Activated naive CD4-positive, alpha-beta T cell treated with anti-CD3 and anti-CD28 coated beads, Interleukin-2, amount 50 U/mL, for 24 hours (primary cell): ENCODE data around the gene TFF1.
A peak's percentile ranks its signal among the peaks of the same experiment; 100 is the strongest.

Source experiments
- H3K27ac Mint-ChIP-seq: one replicate; pipeline ENCODE4 v1.8.0; 2021; ENCODE audit warnings: mild to moderate bottlenecking, mixed read lengths
- H3K27me3 Mint-ChIP-seq: one replicate; pipeline ENCODE4 v1.8.0; 2021; ENCODE audit warnings: mixed read lengths
- H3K36me3 Mint-ChIP-seq: one replicate; pipeline ENCODE4 v1.8.0; 2021; ENCODE audit warnings: mixed read lengths
- H3K4me1 Mint-ChIP-seq: one replicate; pipeline ENCODE4 v1.8.0; 2021; ENCODE audit warnings: mixed read lengths
- H3K4me3 Mint-ChIP-seq: one replicate; pipeline ENCODE4 v1.8.0; 2021; ENCODE audit warnings: mild to moderate bottlenecking, mixed read lengths
- H3K9me3 Mint-ChIP-seq: one replicate; pipeline ENCODE4 v1.8.0; 2021; ENCODE audit warnings: mixed read lengths

Gene TFF1

DNA sequence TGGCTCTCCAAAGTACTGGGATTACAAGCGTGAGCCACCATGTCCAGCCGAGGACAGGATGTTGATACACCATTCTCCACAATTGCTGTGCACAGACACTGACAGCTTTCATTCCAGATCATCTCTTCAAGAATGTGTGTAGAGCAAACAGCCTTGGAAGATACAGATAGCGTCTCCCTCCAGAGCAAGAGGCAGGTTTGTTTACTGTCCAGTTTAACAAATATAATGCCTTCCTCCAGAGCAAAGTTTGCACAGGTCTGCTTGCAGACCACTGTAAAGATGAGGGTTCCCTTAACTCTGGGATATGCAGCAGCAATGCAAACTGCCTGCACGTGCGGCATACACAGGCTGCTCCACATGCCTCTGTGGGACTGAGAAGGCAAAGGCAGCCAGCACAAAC is 25.0 kb upstream of the TFF1 start:
- Mint-ChIP-seq H3K9me3 (no peaks in the 10 kb centered on the region), H3K27me3 (no peaks in the 10 kb centered on the region), H3K4me1 (peaks cover 72% of the 10 kb centered on the region), H3K36me3 (peaks cover 2% of the 10 kb centered on the region), H3K27ac (peak overlapping the region; percentile 31), H3K4me3 (no peak overlapping the region)

DNA sequence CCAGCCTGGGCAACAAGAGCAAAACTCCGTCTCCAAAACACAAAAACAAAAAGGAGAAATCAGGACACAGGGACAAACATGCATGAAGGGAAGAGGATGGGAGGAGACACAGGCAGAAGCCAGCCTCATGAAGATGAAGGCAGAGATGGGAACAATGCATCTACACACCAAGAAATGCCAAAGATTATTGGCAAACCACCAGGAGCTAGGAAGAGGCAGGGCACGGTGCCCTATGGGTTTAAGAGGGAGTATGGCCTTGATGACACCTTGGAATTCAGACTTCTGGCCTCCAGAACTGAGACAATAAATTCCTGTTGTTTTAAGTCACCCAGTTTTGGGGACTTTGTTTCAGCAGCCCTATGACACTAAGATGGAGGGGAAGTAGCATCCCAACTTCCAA is 24.4 kb upstream of the TFF1 start:
- Mint-ChIP-seq H3K36me3 (peaks cover 2% of the 10 kb centered on the region), H3K27me3 (no peaks in the 10 kb centered on the region)

DNA sequence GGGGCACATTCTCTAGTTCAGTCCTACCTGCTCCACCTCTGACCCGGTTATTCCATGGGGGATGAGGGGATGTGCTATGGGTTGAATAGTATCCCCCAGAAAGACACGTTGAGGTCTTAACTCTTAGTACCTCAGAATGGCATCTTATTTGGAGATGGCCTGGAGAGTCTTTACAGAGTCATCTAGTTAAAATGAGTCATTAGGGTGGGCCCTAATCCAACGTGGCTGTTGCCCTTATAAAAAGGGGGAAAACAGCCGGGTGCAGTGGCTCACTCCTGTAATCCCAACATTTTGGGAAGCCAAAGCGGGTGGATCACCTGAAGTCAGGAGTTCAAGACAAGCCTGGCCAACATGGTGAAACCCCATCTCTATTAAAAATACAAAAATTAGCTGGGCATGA is 23.9 kb upstream of the TFF1 start:
- Mint-ChIP-seq H3K4me1 (peaks cover 74% of the 10 kb centered on the region), H3K27me3 (no peaks in the 10 kb centered on the region), H3K27ac (no peak overlapping the region), H3K36me3 (peaks cover 2% of the 10 kb centered on the region), H3K4me3 (no peak overlapping the region), H3K9me3 (no peaks in the 10 kb centered on the region)

More for the DNA sequence above, 24.4 kb upstream of the TFF1 start:
- no peak overlapping the region for H3K4me3 Mint-ChIP-seq
- H3K27ac Mint-ChIP-seq: peak overlapping the region; percentile 79
- no peaks in the 10 kb centered on the region for H3K9me3 Mint-ChIP-seq
- H3K4me1 Mint-ChIP-seq: peaks cover 72% of the 10 kb centered on the region

DNA sequence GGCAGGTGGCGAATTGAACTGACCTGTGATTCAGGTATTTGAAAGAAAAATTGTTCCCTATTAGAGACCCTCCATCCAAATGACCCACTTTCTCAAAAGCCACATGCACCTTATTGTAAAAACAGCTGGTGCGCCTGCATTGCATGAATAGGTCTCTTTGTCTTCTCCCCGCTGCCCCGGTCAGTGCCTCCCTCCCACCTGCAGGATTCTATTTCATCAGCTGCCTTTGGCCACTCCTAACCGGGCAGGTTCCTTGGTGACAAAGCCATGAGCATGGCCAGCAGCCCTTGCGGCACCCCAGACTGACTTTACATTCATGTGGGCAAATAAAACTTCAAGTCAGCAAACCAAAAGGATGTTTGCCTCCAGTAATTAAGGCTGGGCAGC is 23.1 kb upstream of the TFF1 start:
- Mint-ChIP-seq H3K27ac (no peak overlapping the region), H3K4me3 (no peak overlapping the region), H3K9me3 (no peaks in the 10 kb centered on the region), H3K4me1 (peaks cover 77% of the 10 kb centered on the region), H3K27me3 (no peaks in the 10 kb centered on the region), H3K36me3 (peaks cover 2% of the 10 kb centered on the region)

DNA sequence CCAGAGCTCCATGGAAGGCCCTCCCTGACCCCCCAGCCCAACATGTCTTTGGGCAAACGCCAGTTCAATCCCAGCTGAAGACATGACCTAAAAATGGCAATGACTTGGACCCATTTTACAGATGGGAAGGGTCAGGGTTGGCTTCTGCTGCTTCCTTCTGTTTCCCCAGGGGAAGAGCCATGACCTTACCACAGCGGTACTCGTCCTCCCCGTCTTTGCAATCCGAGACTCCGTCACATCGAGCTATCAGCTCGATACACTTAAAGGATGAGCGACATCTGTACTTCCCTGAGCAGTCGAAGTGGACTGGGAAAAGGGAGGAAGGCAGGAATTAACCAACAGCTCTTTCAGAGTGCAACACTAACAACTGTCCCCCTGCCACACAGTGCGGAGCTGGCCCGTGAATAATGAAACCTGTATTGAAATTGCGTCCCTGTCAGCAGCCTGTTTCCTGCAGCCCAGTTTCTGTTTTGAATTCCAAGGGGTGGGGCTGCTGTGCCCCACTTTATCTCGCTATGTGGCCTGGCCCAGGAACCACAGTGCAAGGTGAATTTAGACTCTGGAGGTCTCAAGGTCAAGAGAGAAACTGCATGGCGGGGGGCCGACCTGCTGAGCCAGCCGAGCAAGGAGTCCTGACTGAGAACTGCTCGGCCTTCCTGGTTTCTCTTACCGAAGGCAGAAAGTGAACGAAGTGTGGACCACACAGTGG is 22.6 kb upstream of the TFF1 start:
- Mint-ChIP-seq H3K4me1 (peaks cover 82% of the 10 kb centered on the region), H3K4me3 (no peak overlapping the region), H3K27ac (no peak overlapping the region)

DNA sequence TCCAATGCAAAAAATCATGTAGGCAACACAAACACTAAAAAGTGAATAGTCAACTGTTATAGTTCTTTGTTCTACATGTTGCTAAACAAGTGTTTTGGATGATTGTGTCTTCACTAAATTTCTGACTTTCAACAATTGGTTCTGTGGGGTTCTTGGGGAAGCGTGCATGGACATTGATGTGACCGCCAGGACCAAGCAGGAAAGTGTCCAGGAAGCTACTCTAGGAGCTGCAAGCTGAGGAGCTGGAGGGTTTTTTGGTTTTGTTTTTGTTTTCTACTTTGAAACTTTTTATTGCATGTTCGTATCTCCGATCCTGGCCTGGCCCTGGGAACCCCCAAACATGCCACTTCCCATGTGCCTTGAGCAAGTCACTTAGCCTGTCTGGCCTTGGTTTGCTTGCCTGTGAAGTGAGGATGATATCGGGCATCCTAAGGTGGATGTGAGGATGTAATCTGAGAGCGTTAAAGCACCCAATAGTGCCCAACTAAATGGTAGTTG is 21.6 kb upstream of the TFF1 start:
- no peak overlapping the region for H3K27ac Mint-ChIP-seq
- peaks cover 74% of the 10 kb centered on the region for H3K4me1 Mint-ChIP-seq
- H3K36me3 Mint-ChIP-seq: peaks cover 2% of the 10 kb centered on the region
- no peaks in the 10 kb centered on the region for H3K27me3 Mint-ChIP-seq
- H3K4me3 Mint-ChIP-seq: no peak overlapping the region
- H3K9me3 Mint-ChIP-seq: no peaks in the 10 kb centered on the region

More for the DNA sequence above, 22.6 kb upstream of the TFF1 start:
- H3K36me3 Mint-ChIP-seq: peaks cover 2% of the 10 kb centered on the region
- H3K9me3 Mint-ChIP-seq: no peaks in the 10 kb centered on the region
- H3K27me3 Mint-ChIP-seq: no peaks in the 10 kb centered on the region

DNA sequence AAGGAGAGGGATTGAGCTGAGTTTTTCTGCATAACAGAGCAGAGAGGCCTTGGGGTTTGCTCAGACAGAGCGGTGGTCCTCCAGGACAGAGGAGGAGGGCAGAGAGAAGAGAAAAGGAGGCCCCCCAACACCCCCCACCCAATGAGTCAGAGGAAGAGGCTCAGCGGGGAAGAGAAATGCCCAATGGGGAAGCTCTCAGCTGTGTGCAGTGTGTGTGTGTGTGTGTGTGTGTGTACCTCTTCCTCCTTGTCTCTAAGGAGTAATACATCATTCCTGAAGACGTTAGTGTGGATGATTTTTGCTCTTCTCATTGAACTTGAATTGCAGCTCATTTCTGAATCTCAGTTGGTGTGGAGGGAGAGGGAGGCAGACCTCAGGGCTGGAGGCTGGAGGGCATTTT is 20.8 kb upstream of the TFF1 start:
- Mint-ChIP-seq H3K4me3 (no peak overlapping the region), H3K9me3 (no peaks in the 10 kb centered on the region), H3K36me3 (peaks cover 2% of the 10 kb centered on the region), H3K27me3 (no peaks in the 10 kb centered on the region), H3K4me1 (peaks cover 71% of the 10 kb centered on the region), H3K27ac (no peak overlapping the region)

DNA sequence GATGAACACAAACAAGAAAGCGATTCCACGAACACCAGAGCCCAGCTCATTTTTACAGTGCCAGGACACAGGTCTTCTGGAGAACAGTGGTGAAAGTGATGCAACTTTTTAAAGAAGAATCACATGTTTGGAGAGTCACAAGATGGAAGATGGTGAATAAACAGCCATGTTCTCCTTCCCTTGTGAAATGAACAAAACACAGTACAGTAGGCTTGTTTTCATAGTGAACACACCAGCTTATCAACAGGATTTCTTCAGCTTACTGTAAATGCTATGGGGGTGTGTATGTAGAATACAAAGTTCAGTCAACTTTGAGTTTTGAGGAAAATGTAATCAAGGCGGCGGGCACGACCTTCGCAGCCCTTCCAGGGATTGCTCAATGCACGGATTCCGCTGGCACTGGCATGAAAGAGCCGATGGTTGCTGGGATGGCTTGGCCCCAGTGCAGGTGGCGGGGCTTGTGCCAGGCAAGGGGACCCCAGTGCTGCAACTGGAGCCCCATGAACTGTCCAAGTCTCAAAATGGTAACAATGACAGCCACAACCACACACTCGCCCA is 19.8 kb upstream of the TFF1 start:
- no peaks in the 10 kb centered on the region for H3K9me3 Mint-ChIP-seq
- H3K36me3 Mint-ChIP-seq: peaks cover 6% of the 10 kb centered on the region
- peaks cover 60% of the 10 kb centered on the region for H3K4me1 Mint-ChIP-seq
- no peak overlapping the region for H3K27ac Mint-ChIP-seq
- H3K27me3 Mint-ChIP-seq: no peaks in the 10 kb centered on the region
- H3K4me3 Mint-ChIP-seq: no peak overlapping the region

DNA sequence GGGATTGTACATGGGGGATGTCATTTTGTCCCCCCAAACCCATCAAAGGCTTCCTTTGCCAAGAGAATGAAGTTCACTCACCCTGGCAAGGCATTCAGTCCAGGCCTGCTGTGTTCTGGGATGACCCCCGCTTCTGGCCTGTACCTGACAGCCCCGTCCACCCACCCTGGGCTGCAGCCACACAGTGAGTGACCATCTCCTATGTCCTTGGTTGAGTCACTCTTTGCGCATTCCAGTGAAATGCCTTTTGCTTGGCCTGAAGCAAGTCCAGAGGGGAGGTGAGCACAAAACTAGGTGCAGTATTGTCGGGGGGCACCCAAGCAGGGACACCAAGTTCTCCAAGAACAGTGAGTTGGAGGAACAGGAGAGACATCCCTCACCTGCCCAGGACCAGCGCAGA is 19.3 kb upstream of the TFF1 start:
- H3K4me1 Mint-ChIP-seq: peaks cover 55% of the 10 kb centered on the region
- H3K27ac Mint-ChIP-seq: no peak overlapping the region
- no peaks in the 10 kb centered on the region for H3K27me3 Mint-ChIP-seq
- H3K36me3 Mint-ChIP-seq: peaks cover 6% of the 10 kb centered on the region
- H3K4me3 Mint-ChIP-seq: no peak overlapping the region
- no peaks in the 10 kb centered on the region for H3K9me3 Mint-ChIP-seq

DNA sequence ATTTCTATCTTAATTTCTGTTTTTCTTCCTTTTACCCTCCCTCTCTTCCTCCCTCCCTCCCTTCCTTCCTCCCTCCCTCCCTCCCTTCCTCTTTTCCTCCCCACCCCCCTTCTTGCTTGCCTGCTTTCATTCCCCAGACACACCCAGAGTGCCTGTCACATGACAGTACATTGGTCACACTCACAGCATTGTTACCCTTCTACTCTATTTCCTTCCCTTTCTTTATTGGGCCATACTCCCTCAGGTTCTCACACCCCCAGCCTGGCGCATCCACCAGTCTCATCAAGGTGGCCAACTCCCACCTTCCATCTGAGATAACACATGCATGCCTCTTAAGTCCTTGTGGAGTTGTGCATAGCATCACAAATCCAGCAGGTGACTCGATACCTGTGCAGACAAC is 18.7 kb upstream of the TFF1 start:
- Mint-ChIP-seq H3K27me3 (no peaks in the 10 kb centered on the region), H3K9me3 (no peaks in the 10 kb centered on the region), H3K4me1 (peaks cover 50% of the 10 kb centered on the region), H3K4me3 (no peak overlapping the region), H3K36me3 (peaks cover 4% of the 10 kb centered on the region), H3K27ac (no peak overlapping the region)

DNA sequence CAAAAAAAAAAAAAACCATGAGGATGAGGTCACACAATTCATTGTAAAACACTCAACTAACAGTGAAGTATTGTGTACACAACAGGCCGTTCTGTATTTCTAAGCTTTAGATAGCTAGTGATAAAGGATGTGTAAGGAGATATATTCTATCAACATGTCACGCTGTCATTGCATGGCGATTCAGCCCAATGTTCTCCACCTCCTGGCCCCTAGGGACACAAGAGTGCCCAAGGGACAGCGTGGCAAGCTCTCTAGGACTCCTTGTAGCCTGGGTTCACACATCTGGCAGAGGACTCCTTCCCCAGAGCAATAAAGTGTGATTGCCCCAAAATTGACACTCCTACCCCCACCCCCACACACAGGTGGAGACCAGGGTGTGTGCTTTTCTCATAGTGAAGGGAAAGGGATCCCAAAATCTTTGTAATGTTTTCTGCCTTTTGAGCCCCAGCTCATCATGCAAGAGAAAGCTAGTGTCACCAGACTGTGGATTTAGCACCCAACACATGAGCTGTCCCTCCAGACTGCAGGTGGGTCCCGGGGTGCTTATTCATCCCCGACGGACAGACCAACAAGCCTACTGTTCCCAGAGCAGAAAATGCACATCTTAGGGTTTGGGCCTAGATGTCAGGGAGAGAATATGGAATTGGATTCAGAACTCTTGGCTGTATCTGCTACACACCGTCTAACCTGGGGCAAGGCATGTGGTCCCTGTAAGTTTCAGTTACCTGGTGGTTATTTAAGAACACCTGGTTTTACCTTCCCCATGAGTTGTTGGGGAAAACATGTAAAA is 18.0 kb upstream of the TFF1 start:
- Mint-ChIP-seq H3K36me3 (peaks cover 4% of the 10 kb centered on the region), H3K27me3 (no peaks in the 10 kb centered on the region), H3K4me1 (peaks cover 44% of the 10 kb centered on the region), H3K27ac (no peak overlapping the region), H3K9me3 (no peaks in the 10 kb centered on the region), H3K4me3 (peak overlapping the region; percentile 9)

DNA sequence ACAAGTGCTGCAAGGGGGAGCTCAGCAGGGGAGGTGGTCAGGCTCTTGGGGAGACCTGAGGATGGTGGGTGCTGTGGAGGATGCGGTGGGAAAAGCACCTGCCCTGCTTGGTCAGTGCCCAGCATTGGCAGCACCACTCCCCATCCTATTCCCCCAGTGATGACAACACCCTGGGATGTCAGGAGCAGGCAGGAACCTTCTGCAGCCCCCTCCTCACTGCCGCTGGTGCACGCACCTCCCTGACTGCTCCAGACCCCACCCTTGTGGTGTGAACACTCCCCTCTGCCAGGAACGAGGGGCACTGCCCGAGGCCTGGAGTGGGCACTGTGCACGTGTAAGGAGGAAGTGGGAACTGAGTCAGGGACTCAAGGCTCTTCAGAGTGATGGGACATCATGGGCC is 17.0 kb upstream of the TFF1 start:
- no peak overlapping the region for H3K27ac Mint-ChIP-seq
- H3K4me3 Mint-ChIP-seq: no peak overlapping the region
- H3K4me1 Mint-ChIP-seq: peaks cover 37% of the 10 kb centered on the region
- peaks cover 4% of the 10 kb centered on the region for H3K36me3 Mint-ChIP-seq
- H3K27me3 Mint-ChIP-seq: no peaks in the 10 kb centered on the region
- no peaks in the 10 kb centered on the region for H3K9me3 Mint-ChIP-seq

DNA sequence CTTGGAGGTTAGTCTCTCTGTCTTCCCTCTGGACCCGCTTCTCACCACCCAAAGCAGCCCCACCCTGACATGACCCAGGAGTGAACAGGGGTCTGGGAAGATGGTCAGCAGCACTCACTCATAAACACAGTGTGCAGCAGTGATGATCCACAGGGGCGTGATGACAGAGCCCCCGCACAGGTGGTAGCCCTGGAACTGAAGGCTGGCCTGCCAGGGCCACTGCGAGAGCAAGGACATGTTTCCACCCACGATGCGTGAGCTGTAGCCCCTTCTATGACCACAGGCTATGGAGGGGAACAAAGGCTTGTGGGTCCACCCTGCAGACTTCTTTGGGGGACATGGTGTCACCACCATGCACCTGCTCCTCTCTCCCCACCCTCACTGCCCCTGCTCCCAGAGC is 16.6 kb upstream of the TFF1 start:
- H3K4me3 Mint-ChIP-seq: no peak overlapping the region
- no peaks in the 10 kb centered on the region for H3K9me3 Mint-ChIP-seq
- H3K36me3 Mint-ChIP-seq: peaks cover 4% of the 10 kb centered on the region
- peaks cover 34% of the 10 kb centered on the region for H3K4me1 Mint-ChIP-seq
- H3K27me3 Mint-ChIP-seq: no peaks in the 10 kb centered on the region
- H3K27ac Mint-ChIP-seq: no peak overlapping the region

DNA sequence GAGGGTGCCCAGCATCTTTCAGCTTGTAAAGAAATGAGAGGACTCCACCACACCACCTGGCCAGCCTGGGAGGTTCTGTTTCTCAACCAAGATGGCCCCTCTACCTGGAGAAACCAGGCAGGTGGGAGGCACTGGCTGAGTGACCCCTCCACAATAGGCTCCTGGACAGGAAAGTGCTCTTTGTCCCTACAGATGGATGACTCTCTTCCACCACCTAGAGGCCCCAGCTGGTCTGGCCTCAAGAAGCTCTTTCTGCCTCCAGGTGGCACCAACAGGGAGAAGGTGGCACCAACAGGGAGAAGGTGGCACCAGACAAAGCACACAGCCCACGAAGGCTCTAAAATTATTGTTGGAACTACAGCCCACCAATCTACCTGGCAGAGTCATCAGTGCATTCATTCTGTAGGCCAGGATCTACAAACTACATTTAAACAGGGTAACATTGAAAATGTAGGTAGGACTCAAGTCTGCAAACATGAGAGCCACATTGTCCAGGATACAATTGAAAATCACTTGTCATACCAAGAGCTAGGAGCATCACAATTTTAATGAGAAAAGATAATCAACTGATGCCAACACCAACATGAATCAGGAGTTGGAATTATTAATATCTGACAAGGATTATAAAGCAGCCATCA is 15.1 kb upstream of the TFF1 start:
- no peak overlapping the region for H3K27ac Mint-ChIP-seq
- no peaks in the 10 kb centered on the region for H3K27me3 Mint-ChIP-seq
- H3K4me1 Mint-ChIP-seq: peaks cover 19% of the 10 kb centered on the region

DNA sequence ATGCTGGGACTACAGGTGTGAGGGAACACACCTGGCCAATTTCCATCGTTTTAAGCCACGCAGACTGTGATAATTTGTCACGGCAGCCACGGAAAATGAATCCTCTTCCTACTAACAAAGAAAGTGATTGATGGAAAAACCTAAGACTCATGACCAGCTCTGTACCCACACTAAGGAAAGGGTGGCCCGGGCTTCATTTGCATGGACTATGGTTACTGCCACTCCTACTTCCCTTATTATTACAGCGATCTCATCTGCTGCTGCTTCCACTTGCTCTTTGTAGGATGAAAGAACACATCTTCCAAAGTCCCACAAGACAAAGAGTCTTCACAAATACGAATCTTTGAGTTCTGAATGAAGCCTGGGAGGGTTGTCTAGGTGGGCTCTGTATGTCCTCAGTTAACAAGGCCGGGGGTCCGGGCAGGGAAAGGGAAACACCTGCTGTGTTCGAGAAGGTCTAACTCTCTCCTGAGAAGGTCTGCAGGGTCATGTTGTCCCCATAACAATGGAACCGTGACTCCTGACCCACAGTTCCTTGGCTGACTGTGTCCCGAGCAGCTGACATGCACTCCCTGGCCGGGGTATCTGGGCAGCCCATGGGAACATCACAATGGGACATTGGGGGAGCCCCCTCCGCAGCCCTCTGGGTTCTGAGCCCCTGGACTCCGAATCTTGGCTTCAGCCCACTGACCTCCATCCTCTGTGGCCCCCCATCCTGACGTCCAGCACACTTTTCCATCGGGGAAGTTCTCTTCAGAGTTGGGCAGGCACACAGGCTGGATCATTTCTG is 13.3 kb upstream of the TFF1 start:
- H3K4me1 Mint-ChIP-seq: peaks cover 13% of the 10 kb centered on the region
- H3K27ac Mint-ChIP-seq: no peak overlapping the region
- H3K4me3 Mint-ChIP-seq: no peak overlapping the region
- no peaks in the 10 kb centered on the region for H3K9me3 Mint-ChIP-seq
- H3K27me3 Mint-ChIP-seq: no peaks in the 10 kb centered on the region
- H3K36me3 Mint-ChIP-seq: peaks cover 4% of the 10 kb centered on the region

More for the DNA sequence above, 15.1 kb upstream of the TFF1 start:
- Mint-ChIP-seq H3K4me3 (no peak overlapping the region), H3K9me3 (no peaks in the 10 kb centered on the region), H3K36me3 (peaks cover 4% of the 10 kb centered on the region)
